GM23338 (cell line): ENCODE measurements around the gene PIK3C2A.

Experiments used
- CREB1 ChIP-seq: fragments of 250-450 bp; sonication (Bioruptor Pico); IDR thresholded peaks from 2 replicates; pipeline ENCODE4 v1.5.0; 2020; ENCODE audit warnings: low read depth, mild to moderate bottlenecking, moderate library complexity
- EZH2 ChIP-seq: fragments of 200-600 bp; sonication (generic); IDR thresholded peaks from one replicate; pipeline ENCODE4 v1.8.0; 2017; ENCODE audit warnings: antibody characterized with exemption, mild to moderate bottlenecking, low read depth; ENCODE audit not compliant: unreplicated experiment
- EZH2phosphoT487 ChIP-seq: fragments of 200-600 bp; sonication (generic); IDR thresholded peaks from one replicate; pipeline ENCODE4 v1.8.1; 2018; ENCODE audit warnings: antibody characterized with exemption; ENCODE audit not compliant: unreplicated experiment
- JUNB ChIP-seq: IDR thresholded peaks from one replicate; pipeline ENCODE4 v1.6.1; 2016; ENCODE audit warnings: antibody characterized with exemption; ENCODE audit not compliant: unreplicated experiment
- NANOG ChIP-seq: IDR thresholded peaks from 2 replicates; pipeline ENCODE4 v1.6.1; 2016; ENCODE audit warnings: antibody characterized with exemption, borderline replicate concordance
- POLR2AphosphoS5 ChIP-seq: IDR thresholded peaks from 2 replicates; pipeline ENCODE4 v1.6.1; 2016; ENCODE audit warnings: antibody characterized with exemption, low read depth
- STAT1 ChIP-seq: IDR thresholded peaks from one replicate; pipeline ENCODE4 v1.6.1; 2016; ENCODE audit warnings: antibody characterized with exemption; ENCODE audit not compliant: unreplicated experiment
- ZNF114 ChIP-seq: fragments of 250-450 bp; sonication (Bioruptor Pico); IDR thresholded peaks from 2 replicates; pipeline ENCODE4 v1.5.0; 2020; ENCODE audit warnings: mild to moderate bottlenecking, moderate library complexity
- ZNF331 ChIP-seq: fragments of 250-450 bp; sonication (Bioruptor Pico); IDR thresholded peaks from 2 replicates; pipeline ENCODE4 v1.5.0; 2020; ENCODE audit warnings: low read depth, mild to moderate bottlenecking, moderate library complexity
- TF ChIP-seq, protein P1 (sequence below), 2 experiments: fragments of 200-600 bp in 1 of 2; sonication (generic) in 1 of 2; conservative IDR thresholded peaks; 2 replicates each; pipeline versions ENCODE4 v1.5.1 to v1.6.1; 2016 to 2017; ENCODE audit warnings: antibody characterized with exemption in 2 of 2, low read depth in 2 of 2, mild to moderate bottlenecking in 2 of 2, moderate library complexity in 1 of 2
- TF ChIP-seq, protein P2 (sequence below): IDR thresholded peaks from one replicate; pipeline ENCODE4 v1.6.1; 2018; ENCODE audit warnings: antibody characterized with exemption; ENCODE audit not compliant: unreplicated experiment
- TF ChIP-seq, protein P3 (sequence below): IDR thresholded peaks from 2 replicates; pipeline ENCODE4 v1.6.1; 2016; ENCODE audit warnings: antibody characterized with exemption

DNA sequence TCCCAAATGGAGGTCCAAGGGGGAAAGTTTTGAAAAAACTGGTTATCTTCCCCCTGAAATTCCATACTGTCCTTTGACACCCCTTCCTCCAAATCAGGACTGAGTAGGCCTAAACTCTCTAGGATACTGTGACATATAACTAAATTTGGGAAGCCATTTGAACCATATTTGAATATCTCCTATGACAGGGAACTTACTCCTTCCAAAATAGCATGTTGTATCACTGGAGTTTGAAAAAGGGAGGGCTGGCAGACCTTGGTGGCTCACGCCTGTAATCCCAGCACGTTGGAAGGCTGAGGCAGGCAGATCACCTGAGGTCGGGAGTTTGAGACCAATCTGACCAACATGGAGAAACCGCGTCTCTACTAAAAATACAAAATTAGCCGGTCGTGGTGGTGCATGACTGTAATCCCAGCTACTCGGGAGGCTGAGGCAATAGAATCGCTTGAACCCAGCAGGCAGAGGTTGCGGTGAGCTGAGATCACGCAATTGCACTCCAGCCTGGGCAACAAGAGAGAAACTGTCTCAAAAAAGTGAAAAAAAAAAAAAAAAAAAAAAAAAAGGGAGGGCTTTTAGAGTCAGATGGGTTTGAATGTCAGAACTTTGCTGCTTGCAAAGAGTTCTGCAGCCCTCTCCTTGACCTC, 42.4 kb downstream of the PIK3C2A start:
- TF ChIP-seq CREB1: no peak
- no peak for TF ChIP-seq POLR2AphosphoS5
- TF ChIP-seq, protein P1, sequence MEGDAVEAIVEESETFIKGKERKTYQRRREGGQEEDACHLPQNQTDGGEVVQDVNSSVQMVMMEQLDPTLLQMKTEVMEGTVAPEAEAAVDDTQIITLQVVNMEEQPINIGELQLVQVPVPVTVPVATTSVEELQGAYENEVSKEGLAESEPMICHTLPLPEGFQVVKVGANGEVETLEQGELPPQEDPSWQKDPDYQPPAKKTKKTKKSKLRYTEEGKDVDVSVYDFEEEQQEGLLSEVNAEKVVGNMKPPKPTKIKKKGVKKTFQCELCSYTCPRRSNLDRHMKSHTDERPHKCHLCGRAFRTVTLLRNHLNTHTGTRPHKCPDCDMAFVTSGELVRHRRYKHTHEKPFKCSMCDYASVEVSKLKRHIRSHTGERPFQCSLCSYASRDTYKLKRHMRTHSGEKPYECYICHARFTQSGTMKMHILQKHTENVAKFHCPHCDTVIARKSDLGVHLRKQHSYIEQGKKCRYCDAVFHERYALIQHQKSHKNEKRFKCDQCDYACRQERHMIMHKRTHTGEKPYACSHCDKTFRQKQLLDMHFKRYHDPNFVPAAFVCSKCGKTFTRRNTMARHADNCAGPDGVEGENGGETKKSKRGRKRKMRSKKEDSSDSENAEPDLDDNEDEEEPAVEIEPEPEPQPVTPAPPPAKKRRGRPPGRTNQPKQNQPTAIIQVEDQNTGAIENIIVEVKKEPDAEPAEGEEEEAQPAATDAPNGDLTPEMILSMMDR (conservative IDR thresholded peaks at IDR 0.05; ENCODE audit: low read depth in 2 of 2): no peak
- no peak for TF ChIP-seq EZH2
- TF ChIP-seq, protein P2, sequence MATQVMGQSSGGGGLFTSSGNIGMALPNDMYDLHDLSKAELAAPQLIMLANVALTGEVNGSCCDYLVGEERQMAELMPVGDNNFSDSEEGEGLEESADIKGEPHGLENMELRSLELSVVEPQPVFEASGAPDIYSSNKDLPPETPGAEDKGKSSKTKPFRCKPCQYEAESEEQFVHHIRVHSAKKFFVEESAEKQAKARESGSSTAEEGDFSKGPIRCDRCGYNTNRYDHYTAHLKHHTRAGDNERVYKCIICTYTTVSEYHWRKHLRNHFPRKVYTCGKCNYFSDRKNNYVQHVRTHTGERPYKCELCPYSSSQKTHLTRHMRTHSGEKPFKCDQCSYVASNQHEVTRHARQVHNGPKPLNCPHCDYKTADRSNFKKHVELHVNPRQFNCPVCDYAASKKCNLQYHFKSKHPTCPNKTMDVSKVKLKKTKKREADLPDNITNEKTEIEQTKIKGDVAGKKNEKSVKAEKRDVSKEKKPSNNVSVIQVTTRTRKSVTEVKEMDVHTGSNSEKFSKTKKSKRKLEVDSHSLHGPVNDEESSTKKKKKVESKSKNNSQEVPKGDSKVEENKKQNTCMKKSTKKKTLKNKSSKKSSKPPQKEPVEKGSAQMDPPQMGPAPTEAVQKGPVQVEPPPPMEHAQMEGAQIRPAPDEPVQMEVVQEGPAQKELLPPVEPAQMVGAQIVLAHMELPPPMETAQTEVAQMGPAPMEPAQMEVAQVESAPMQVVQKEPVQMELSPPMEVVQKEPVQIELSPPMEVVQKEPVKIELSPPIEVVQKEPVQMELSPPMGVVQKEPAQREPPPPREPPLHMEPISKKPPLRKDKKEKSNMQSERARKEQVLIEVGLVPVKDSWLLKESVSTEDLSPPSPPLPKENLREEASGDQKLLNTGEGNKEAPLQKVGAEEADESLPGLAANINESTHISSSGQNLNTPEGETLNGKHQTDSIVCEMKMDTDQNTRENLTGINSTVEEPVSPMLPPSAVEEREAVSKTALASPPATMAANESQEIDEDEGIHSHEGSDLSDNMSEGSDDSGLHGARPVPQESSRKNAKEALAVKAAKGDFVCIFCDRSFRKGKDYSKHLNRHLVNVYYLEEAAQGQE: no peak
- TF ChIP-seq NANOG: no peak
- no peak for TF ChIP-seq EZH2phosphoT487
- no peak for TF ChIP-seq ZNF331 (CRISPR knock-in tag)
- TF ChIP-seq ZNF114 (CRISPR knock-in tag): no peak
- no peak for TF ChIP-seq STAT1
- TF ChIP-seq JUNB: no peak
- TF ChIP-seq, protein P3, sequence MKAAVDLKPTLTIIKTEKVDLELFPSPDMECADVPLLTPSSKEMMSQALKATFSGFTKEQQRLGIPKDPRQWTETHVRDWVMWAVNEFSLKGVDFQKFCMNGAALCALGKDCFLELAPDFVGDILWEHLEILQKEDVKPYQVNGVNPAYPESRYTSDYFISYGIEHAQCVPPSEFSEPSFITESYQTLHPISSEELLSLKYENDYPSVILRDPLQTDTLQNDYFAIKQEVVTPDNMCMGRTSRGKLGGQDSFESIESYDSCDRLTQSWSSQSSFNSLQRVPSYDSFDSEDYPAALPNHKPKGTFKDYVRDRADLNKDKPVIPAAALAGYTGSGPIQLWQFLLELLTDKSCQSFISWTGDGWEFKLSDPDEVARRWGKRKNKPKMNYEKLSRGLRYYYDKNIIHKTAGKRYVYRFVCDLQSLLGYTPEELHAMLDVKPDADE: no peak
